IMR-90 (cell line): ENCODE measurements around the gene SOX1. TPM values are rescaled to one million over a fixed set of nuclear protein-coding genes. Genes with fewer than 3 reads are reported as not detected.

Experiments used
- ATAC-seq: fragments of 200-7000 bp; cut with Tn5 transposase; 2 replicates; pipeline ENCODE4 v1.9.1; 2020; ENCODE audit warnings: low read depth, mild to moderate bottlenecking, moderate library complexity
- BruUV-seq: library from RNA; stranded (reverse); fragments of 400-500 nt; replicated peaks from 2 replicates; lab custom pipeline; 2021; lab: Mats Ljungman, UMichigan
- CTCF ChIA-PET: fragments of 300-600 bp; formaldehyde crosslinking; extraction: SDS; loops from one replicate; lab custom pipeline; 2021; ENCODE audit warnings: antibody characterized with exemption; lab: Yijun Ruan, JAX
- POLR2A ChIA-PET: fragments of 300-600 bp; sonication (Branson Sonifier 250); formaldehyde crosslinking; loops from one replicate; lab custom pipeline; 2022; ENCODE audit warnings: antibody characterized with exemption; ENCODE audit not compliant: unreplicated experiment; lab: Charles Lee
- DNase-seq: peaks from one replicate; pipeline ENCODE4 v3.0.0; 2013
- H2AFZ ChIP-seq: replicated peaks from 2 replicates; pipeline ENCODE3; 2013; ENCODE audit warnings: low read length, mild to moderate bottlenecking; ENCODE audit not compliant: poor library complexity
- H2AK5ac ChIP-seq: 2 replicates; pipeline ENCODE4 v1.6.1; 2013; ENCODE audit warnings: low read depth, low read length, inconsistent platforms
- H2AK9ac ChIP-seq: replicated peaks from 2 replicates; pipeline ENCODE3; 2013; ENCODE audit warnings: mild to moderate bottlenecking, low read depth, low read length, moderate library complexity; ENCODE audit not compliant: poor library complexity
- H2BK120ac ChIP-seq: 2 replicates; pipeline ENCODE4 v1.6.1; 2013; ENCODE audit warnings: low read depth, low read length, inconsistent platforms
- H2BK15ac ChIP-seq: 3 replicates; pipeline ENCODE4 v1.6.1; 2013; ENCODE audit warnings: low read depth, low read length, inconsistent platforms
- H2BK20ac ChIP-seq: 2 replicates; pipeline ENCODE4 v1.6.1; 2013; ENCODE audit warnings: low read depth, mild to moderate bottlenecking, inconsistent platforms, low read length, moderate library complexity
- H2BK5ac ChIP-seq: 2 replicates; pipeline ENCODE4 v1.6.1; 2013; ENCODE audit warnings: mild to moderate bottlenecking, low read depth, low read length, inconsistent platforms; ENCODE audit not compliant: poor library complexity, severe bottlenecking
- H3K14ac ChIP-seq: replicated peaks from 2 replicates; pipeline ENCODE4 v1.6.1; 2013; ENCODE audit warnings: low read depth, low read length, inconsistent platforms
- H3K18ac ChIP-seq: 2 replicates; pipeline ENCODE4 v1.6.1; 2013; ENCODE audit warnings: low read depth, low read length, control low read depth
- H3K23ac ChIP-seq: 2 replicates; pipeline ENCODE4 v1.6.1; 2013; ENCODE audit warnings: low read depth, low read length, inconsistent platforms
- H3K27ac ChIP-seq: 2 replicates; pipeline ENCODE4 v1.5.1; 2013; ENCODE audit warnings: mild to moderate bottlenecking, control low read depth, low read length; ENCODE audit not compliant: insufficient read depth
- H3K27me3 ChIP-seq: 2 replicates; pipeline ENCODE4 v1.6.1; 2013; ENCODE audit warnings: low read length; ENCODE audit not compliant: control insufficient read depth, insufficient read depth
- H3K36me3 ChIP-seq: 2 replicates; pipeline ENCODE4 v1.6.1; 2013; ENCODE audit warnings: low read length, mixed read lengths; ENCODE audit not compliant: control insufficient read depth, insufficient read depth
- H3K4ac ChIP-seq: 2 replicates; pipeline ENCODE4 v1.6.1; 2013; ENCODE audit warnings: low read depth, low read length, inconsistent platforms
- H3K4me1 ChIP-seq: 2 replicates; pipeline ENCODE4 v1.6.1; 2013; ENCODE audit warnings: low read length, mixed read lengths; ENCODE audit not compliant: control insufficient read depth, insufficient read depth
- H3K4me2 ChIP-seq: 2 replicates; pipeline ENCODE4 v1.6.1; 2013; ENCODE audit warnings: low read depth, mild to moderate bottlenecking, control low read depth, low read length, moderate library complexity
- H3K4me3 ChIP-seq: 2 replicates; pipeline ENCODE4 v1.5.1; 2013; ENCODE audit warnings: low read depth, mild to moderate bottlenecking, control low read depth, low read length, moderate library complexity; ENCODE audit not compliant: insufficient read depth
- H3K56ac ChIP-seq: 2 replicates; pipeline ENCODE4 v1.6.1; 2013; ENCODE audit warnings: low read length, inconsistent platforms; ENCODE audit not compliant: insufficient read depth; ENCODE audit errors: extremely low read depth
- H3K79me1 ChIP-seq, 2 experiments: 2 replicates each; pipeline ENCODE4 v1.6.1; 2013; ENCODE audit warnings: low read length in 2 of 2, inconsistent platforms in 1 of 2, low read depth in 1 of 2
- H3K9ac ChIP-seq: 2 replicates; pipeline ENCODE4 v1.6.1; 2013; ENCODE audit warnings: low read depth, low read length, control low read depth
- H3K9me1 ChIP-seq: 2 replicates; pipeline ENCODE4 v1.6.1; 2013; ENCODE audit warnings: low read length, inconsistent platforms; ENCODE audit not compliant: insufficient read depth
- H3K9me3 ChIP-seq: 2 replicates; pipeline ENCODE4 v1.6.1; 2013; ENCODE audit warnings: low read length; ENCODE audit not compliant: control insufficient read depth, insufficient read depth
- H4K20me1 ChIP-seq: 2 replicates; pipeline ENCODE4 v1.6.1; 2013; ENCODE audit warnings: low read length, inconsistent platforms; ENCODE audit not compliant: insufficient read depth
- H4K5ac ChIP-seq: 2 replicates; pipeline ENCODE4 v1.6.1; 2013; ENCODE audit warnings: mild to moderate bottlenecking, low read depth, low read length, control low read depth
- H4K8ac ChIP-seq, 2 experiments: 2 replicates each; pipeline ENCODE4 v1.6.1; 2013; ENCODE audit warnings: low read depth in 2 of 2, low read length in 2 of 2, control low read depth in 1 of 2, inconsistent platforms in 1 of 2
- H4K91ac ChIP-seq: 2 replicates; pipeline ENCODE4 v1.6.1; 2013; ENCODE audit warnings: low read depth, low read length, inconsistent platforms; ENCODE audit not compliant: insufficient read depth
- BHLHE40 ChIP-seq: fragments of 150-350 bp; IDR thresholded peaks from 2 replicates; pipeline ENCODE4 v1.6.1; 2016; ENCODE audit warnings: mild to moderate bottlenecking, low read depth, low read length
- CEBPB ChIP-seq: IDR thresholded peaks from 2 replicates; pipeline ENCODE4 v1.6.1; 2012; ENCODE audit warnings: low read depth, low read length, improper control_type of control experiment
- CHD1 ChIP-seq: IDR thresholded peaks from 2 replicates; pipeline ENCODE4 v1.6.1; 2012; ENCODE audit warnings: low read depth, low read length, improper control_type of control experiment
- MXI1 ChIP-seq: IDR thresholded peaks from 2 replicates; pipeline ENCODE4 v1.6.1; 2012; ENCODE audit warnings: low read depth, mild to moderate bottlenecking, low read length, moderate library complexity, borderline replicate concordance
- RAD21 ChIP-seq: IDR thresholded peaks from 2 replicates; pipeline ENCODE4 v1.6.1; 2012; ENCODE audit warnings: low read length, improper control_type of control experiment
- USF2 ChIP-seq: fragments of 150-350 bp; IDR thresholded peaks from 2 replicates; pipeline ENCODE4 v1.6.1; 2017; ENCODE audit warnings: mild to moderate bottlenecking, antibody characterized with exemption, low read length, low read depth
- WGBS, 2 experiments: methylation state at CpG; one replicate each; pipeline versions ENCODE4 v1.1.5 to v1.1.7; 2013; ENCODE audit warnings: missing lambda C conversion rate in 2 of 2; ENCODE audit not compliant: insufficient read length in 1 of 2; ENCODE audit errors: extremely low coverage in 2 of 2; 5-methylcytosine and 5-hydroxymethylcytosine counted together
- dilution Hi-C: fragments of 300-500 bp; cut with HindIII; formaldehyde crosslinking; loops from one replicate; pipeline ENCODE4 v1.14.3; 2018; ENCODE audit warnings: low sequenced_read_pairs; ENCODE audit not compliant: unreplicated experiment
- in situ Hi-C: fragments of 300-500 bp; cut with MboI; formaldehyde crosslinking; loops from 3 replicates; pipeline ENCODE4 v1.14.3; 2019; ENCODE audit warnings: low sequenced_read_pairs, inconsistent platforms, mixed read lengths
- intact Hi-C: fragments of 100-400 bp; cut with micrococcal nuclease; formaldehyde crosslinking; loops from 2 replicates; pipeline ENCODE4 v1.10.0; 2022
- polyA plus RNA-seq, 3 experiments: library from polyadenylated mRNA; depleted of rRNA; stranded (reverse); fragments of >200 nt; gene quantifications; 2 replicates each; pipeline ENCODE4 v1.2.3, GENCODE V29; 2012; ENCODE audit warnings: low replicate concordance in 1 of 3
- total RNA-seq: library from RNA; depleted of rRNA; stranded (reverse); fragments of >200 nt; gene quantifications from 2 replicates; pipeline ENCODE4 v1.2.3, GENCODE V29; 2012

The SOX1 gene
- total and polyA plus RNA-seq, 2 of the 4 experiments (the other 2 are of a cell fraction): not detected

- no peak overlapping the region for H3K4me3 ChIP-seq
- no peak overlapping the region for H2AK5ac ChIP-seq
- H3K56ac ChIP-seq: no peak overlapping the region
- no peak overlapping the region for H2BK120ac ChIP-seq
- in situ Hi-C loops: no loop called here
- H4K91ac ChIP-seq: no peak overlapping the region
- no peak overlapping the region for H3K4me2 ChIP-seq
- no peak overlapping the region for H3K23ac ChIP-seq
- no peak overlapping the region for H3K18ac ChIP-seq
- no peaks in the 10 kb centered on the region for H4K20me1 ChIP-seq
- no peak overlapping the region for H2BK15ac ChIP-seq
- H3K27ac ChIP-seq: no peak overlapping the region
- dilution Hi-C loops: no loop called here
- H3K9me3 ChIP-seq: 0 out of 2 replicates have a peak, but pooled peaks cover 2% of the 10 kb centered on the region
- TF ChIP-seq USF2: no peak
- TF ChIP-seq CHD1: no peak
- TF ChIP-seq MXI1: no peak
- no peak for TF ChIP-seq RAD21
- no peak for TF ChIP-seq CEBPB
- TF ChIP-seq BHLHE40: no peak
- H2BK5ac ChIP-seq: no peak overlapping the region
- no peak for ATAC-seq
- H3K14ac ChIP-seq: no peak overlapping the region
- ChIA-PET CTCF (interaction anchor here (0.6 kb wide), 1 partner anchor 682 kb away, joined by 6 read pairs; no protein-coding TSS in a partner anchor), POLR2A (no interaction called here)
- H2BK20ac ChIP-seq: no peak overlapping the region
- H2AFZ ChIP-seq: no peak overlapping the region
- H3K9me1 ChIP-seq: no peaks in the 10 kb centered on the region
- H3K79me1 ChIP-seq: no peaks in the 10 kb centered on the region
- BruUV-seq: no TSS peak
- H3K4ac ChIP-seq: no peak overlapping the region
- H3K9ac ChIP-seq: no peak overlapping the region
- H3K4me1 ChIP-seq: no peaks in the 10 kb centered on the region
- H4K8ac ChIP-seq: no peak overlapping the region
- WGBS, 2 experiments: 0% methylated on average over 1 of the region's 25 CpGs; no CpG with 5 or more reads in 1 of the 2 experiments
- no peak overlapping the region for H4K5ac ChIP-seq
- H3K27me3 ChIP-seq: peaks cover 86% of the 10 kb centered on the region
- no peaks in the 10 kb centered on the region for H3K36me3 ChIP-seq
- intact Hi-C loops: no loop called here
- no peak for DNase-seq
- H2AK9ac ChIP-seq: no peak overlapping the region
These were observed 9.6 kb upstream of the SOX1 start for GRCh38 chr13:112057439-112057735.
